DOHH2 (cell line): Measurements from ENCODE around the gene CHML.

ENCODE experiments used
- EZH2phosphoT487 ChIP-seq: fragments of 200-600 bp; sonication (generic); IDR thresholded peaks from 2 replicates; pipeline ENCODE4 v1.6.1; 2017; ENCODE audit warnings: borderline replicate concordance, mild to moderate bottlenecking, antibody characterized with exemption, low read length, moderate library complexity, mixed read lengths
- TF ChIP-seq, protein P1 (sequence below): fragments of 200-600 bp; sonication (generic); IDR thresholded peaks from one replicate; pipeline ENCODE4 v1.5.1; 2014; ENCODE audit warnings: antibody characterized with exemption, mild to moderate bottlenecking, low read depth, low read length; ENCODE audit not compliant: poor library complexity, severe bottlenecking

DNA sequence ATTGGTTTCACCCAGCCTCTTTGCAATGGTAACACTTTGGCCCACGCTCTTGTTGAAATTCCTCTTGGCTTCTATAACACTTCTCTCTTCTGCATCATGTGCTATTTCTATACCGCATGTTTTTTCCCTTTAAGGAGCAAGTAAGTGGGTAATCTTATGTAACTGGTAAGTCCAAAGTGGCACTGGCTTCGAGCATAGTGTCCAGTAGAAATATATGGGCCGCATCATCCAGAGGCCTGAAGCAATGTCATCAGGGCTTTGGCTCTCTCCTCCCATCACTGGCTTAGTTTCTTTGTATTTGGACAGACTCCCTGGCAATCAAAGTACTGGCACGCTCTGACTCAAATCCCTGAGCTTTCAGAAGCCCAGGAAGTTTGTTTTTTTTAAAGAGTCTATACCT lies 17.5 kb downstream of the CHML start:
- TF ChIP-seq, protein P1, sequence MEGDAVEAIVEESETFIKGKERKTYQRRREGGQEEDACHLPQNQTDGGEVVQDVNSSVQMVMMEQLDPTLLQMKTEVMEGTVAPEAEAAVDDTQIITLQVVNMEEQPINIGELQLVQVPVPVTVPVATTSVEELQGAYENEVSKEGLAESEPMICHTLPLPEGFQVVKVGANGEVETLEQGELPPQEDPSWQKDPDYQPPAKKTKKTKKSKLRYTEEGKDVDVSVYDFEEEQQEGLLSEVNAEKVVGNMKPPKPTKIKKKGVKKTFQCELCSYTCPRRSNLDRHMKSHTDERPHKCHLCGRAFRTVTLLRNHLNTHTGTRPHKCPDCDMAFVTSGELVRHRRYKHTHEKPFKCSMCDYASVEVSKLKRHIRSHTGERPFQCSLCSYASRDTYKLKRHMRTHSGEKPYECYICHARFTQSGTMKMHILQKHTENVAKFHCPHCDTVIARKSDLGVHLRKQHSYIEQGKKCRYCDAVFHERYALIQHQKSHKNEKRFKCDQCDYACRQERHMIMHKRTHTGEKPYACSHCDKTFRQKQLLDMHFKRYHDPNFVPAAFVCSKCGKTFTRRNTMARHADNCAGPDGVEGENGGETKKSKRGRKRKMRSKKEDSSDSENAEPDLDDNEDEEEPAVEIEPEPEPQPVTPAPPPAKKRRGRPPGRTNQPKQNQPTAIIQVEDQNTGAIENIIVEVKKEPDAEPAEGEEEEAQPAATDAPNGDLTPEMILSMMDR, result no peak
- TF ChIP-seq EZH2phosphoT487, result no peak
